SK-N-MC (cell line): ENCODE measurements around the gene MYH16.
"Not testable (repeated sequence)": the region's sequence is repeated elsewhere in the genome, so short reads cannot be mapped to it uniquely, and the experiment has no call there.

Experiments used
- EZH2 ChIP-seq: fragments of 200-600 bp; sonication (generic); IDR thresholded peaks from one replicate; pipeline ENCODE4 v1.6.1; 2017; ENCODE audit warnings: antibody characterized with exemption
- POLR2AphosphoS5 ChIP-seq: IDR thresholded peaks from 2 replicates; pipeline ENCODE4 v1.6.1; 2012; ENCODE audit warnings: mild to moderate bottlenecking, low read depth, low read length, borderline replicate concordance

GRCh38 chr7:99284165-99284564 is 11.5 kb downstream of the MYH16 start:
- not testable (repeated sequence) for TF ChIP-seq EZH2, POLR2AphosphoS5
